A673 (cell line): ENCODE results near the gene ZNF100.

ENCODE experiments used
- CTCF ChIP-seq: fragments of 300-800, 200-600 bp; sonication (generic); conservative IDR thresholded peaks from 2 replicates; pipeline ENCODE4 v1.5.1; 2017; ENCODE audit warnings: low read depth, mild to moderate bottlenecking, antibody characterized with exemption, low read length, moderate library complexity, mixed read lengths
- EZH2 ChIP-seq: fragments of 200-600 bp; sonication (generic); IDR thresholded peaks from 2 replicates; pipeline ENCODE4 v1.6.1; 2017; ENCODE audit warnings: borderline replicate concordance, low read depth, mild to moderate bottlenecking, mixed read lengths, antibody characterized with exemption, low read length; ENCODE audit not compliant: poor library complexity, severe bottlenecking

- TF ChIP-seq CTCF (no peak), EZH2 (no peak)
These were observed 57.9 kb downstream of the ZNF100 start for GRCh38 chr19:21709464-21709863.
